DOHH2 (cell line): ENCODE results near the gene ZRANB1.

Source experiments
- H3F3A ChIP-seq: fragments of 200-600 bp; sonication (generic), shearing (Covaris generic); 2 replicates; pipeline ENCODE4 v1.6.0; 2016; ENCODE audit warnings: antibody characterized with exemption, mild to moderate bottlenecking; ENCODE audit not compliant: control insufficient read depth, insufficient read depth
- H3K27ac ChIP-seq: fragments of 200-600 bp; sonication (generic); 2 replicates; pipeline ENCODE4 v1.5.1; 2014; ENCODE audit warnings: low read depth, mild to moderate bottlenecking, low read length, moderate library complexity
- H3K27me3 ChIP-seq: fragments of 200-600 bp; sonication (generic); 2 replicates; pipeline ENCODE4 v1.6.1; 2014; ENCODE audit warnings: mild to moderate bottlenecking, low read length, mixed read lengths; ENCODE audit not compliant: control insufficient read depth
- H3K36me3 ChIP-seq: fragments of 200-600 bp; sonication (generic); 2 replicates; pipeline ENCODE4 v1.6.1; 2014; ENCODE audit warnings: mild to moderate bottlenecking, low read length, moderate library complexity, mixed read lengths; ENCODE audit not compliant: control insufficient read depth
- H3K4me1 ChIP-seq: fragments of 200-600 bp; sonication (generic); 2 replicates; pipeline ENCODE4 v1.6.1; 2014; ENCODE audit warnings: mild to moderate bottlenecking, low read length, mixed read lengths; ENCODE audit not compliant: control insufficient read depth
- H3K4me2 ChIP-seq: fragments of 200-600 bp; sonication (generic); 2 replicates; pipeline ENCODE4 v1.6.0; 2014; ENCODE audit warnings: mild to moderate bottlenecking, low read length, moderate library complexity
- H3K4me3 ChIP-seq: fragments of 200-600 bp; sonication (generic); 2 replicates; pipeline ENCODE4 v1.5.1; 2014; ENCODE audit warnings: mild to moderate bottlenecking, low read length, mixed read lengths
- H3K79me2 ChIP-seq: fragments of 200-600 bp; sonication (generic); 2 replicates; pipeline ENCODE4 v1.6.1; 2014; ENCODE audit warnings: mild to moderate bottlenecking, low read length, mixed read lengths; ENCODE audit not compliant: control insufficient read depth
- H3K9me2 ChIP-seq: fragments of 200-600 bp; sonication (generic); replicated peaks from 2 replicates; pipeline ENCODE4 v1.6.1; 2014; ENCODE audit warnings: mild to moderate bottlenecking, low read length, mixed read lengths; ENCODE audit not compliant: control insufficient read depth
- H3K9me3 ChIP-seq: fragments of 200-600 bp; sonication (generic); 2 replicates; pipeline ENCODE4 v1.6.1; 2014; ENCODE audit warnings: antibody characterized with exemption, low read length, mixed read lengths; ENCODE audit not compliant: control insufficient read depth, insufficient read depth
- H4K20me1 ChIP-seq: fragments of 200-600 bp; sonication (generic); 2 replicates; pipeline ENCODE4 v1.6.0; 2014; ENCODE audit warnings: low read depth, mild to moderate bottlenecking, antibody characterized with exemption, low read length, moderate library complexity; ENCODE audit not compliant: control insufficient read depth, insufficient read depth
- EZH2phosphoT487 ChIP-seq: fragments of 200-600 bp; sonication (generic); IDR thresholded peaks from 2 replicates; pipeline ENCODE4 v1.6.1; 2017; ENCODE audit warnings: borderline replicate concordance, mild to moderate bottlenecking, antibody characterized with exemption, low read length, moderate library complexity, mixed read lengths
- TF ChIP-seq, protein P1 (sequence below): fragments of 200-600 bp; sonication (generic); IDR thresholded peaks from one replicate; pipeline ENCODE4 v1.5.1; 2014; ENCODE audit warnings: antibody characterized with exemption, mild to moderate bottlenecking, low read depth, low read length; ENCODE audit not compliant: poor library complexity, severe bottlenecking

Gene ZRANB1

DNA sequence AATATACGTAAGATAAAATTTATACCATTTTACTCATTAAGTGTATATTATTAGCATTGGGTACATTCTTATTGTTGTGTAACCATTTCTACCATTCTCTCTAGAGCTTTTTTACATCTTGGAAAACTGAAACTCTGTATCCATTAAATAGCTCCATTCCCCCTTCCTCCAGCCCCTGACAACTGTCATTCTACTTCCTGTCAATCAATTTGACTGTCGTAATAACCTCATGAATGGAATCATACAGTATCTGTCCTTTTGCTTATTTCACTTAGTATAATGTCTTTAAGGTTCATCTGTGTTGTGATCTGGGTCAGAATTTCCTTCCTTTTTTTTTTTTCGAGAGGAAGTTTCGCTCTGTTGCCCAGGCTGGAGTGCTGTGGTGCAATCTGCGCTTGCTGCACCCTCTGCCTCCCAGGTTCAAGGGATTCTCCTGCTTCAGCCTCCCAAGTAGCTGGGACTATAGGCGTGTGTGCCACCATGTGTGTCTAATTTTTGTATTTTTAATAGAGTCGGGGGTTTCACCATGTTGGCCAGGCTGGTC is 15.6 kb downstream of the ZRANB1 start:
- Histone ChIP-seq H3K27me3 (no peaks in the 10 kb centered on the region), H3K9me2 (no peaks in the 10 kb centered on the region), H3K4me1 (peaks cover 20% of the 10 kb centered on the region), H3K27ac (no peak overlapping the region), H3K9me3 (no peaks in the 10 kb centered on the region), H3K79me2 (peaks cover 95% of the 10 kb centered on the region), H3K4me2 (no peak overlapping the region), H4K20me1 (peaks cover 20% of the 10 kb centered on the region; the same call in 1 of the 2 replicates), H3K4me3 (no peak overlapping the region), H3F3A (0 out of 2 replicates have a peak, but pooled peaks cover 5% of the 10 kb centered on the region), H3K36me3 (0 out of 2 replicates have a peak, but pooled peaks cover 3% of the 10 kb centered on the region)
- no peak for TF ChIP-seq EZH2phosphoT487
- TF ChIP-seq, protein P1, sequence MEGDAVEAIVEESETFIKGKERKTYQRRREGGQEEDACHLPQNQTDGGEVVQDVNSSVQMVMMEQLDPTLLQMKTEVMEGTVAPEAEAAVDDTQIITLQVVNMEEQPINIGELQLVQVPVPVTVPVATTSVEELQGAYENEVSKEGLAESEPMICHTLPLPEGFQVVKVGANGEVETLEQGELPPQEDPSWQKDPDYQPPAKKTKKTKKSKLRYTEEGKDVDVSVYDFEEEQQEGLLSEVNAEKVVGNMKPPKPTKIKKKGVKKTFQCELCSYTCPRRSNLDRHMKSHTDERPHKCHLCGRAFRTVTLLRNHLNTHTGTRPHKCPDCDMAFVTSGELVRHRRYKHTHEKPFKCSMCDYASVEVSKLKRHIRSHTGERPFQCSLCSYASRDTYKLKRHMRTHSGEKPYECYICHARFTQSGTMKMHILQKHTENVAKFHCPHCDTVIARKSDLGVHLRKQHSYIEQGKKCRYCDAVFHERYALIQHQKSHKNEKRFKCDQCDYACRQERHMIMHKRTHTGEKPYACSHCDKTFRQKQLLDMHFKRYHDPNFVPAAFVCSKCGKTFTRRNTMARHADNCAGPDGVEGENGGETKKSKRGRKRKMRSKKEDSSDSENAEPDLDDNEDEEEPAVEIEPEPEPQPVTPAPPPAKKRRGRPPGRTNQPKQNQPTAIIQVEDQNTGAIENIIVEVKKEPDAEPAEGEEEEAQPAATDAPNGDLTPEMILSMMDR: no peak

GRCh38 chr10:124959564-124959963 is 17.6 kb downstream of the ZRANB1 start:
- H3F3A ChIP-seq: peaks cover 3% of the 10 kb centered on the region; the same call in 1 of the 2 replicates
- H3K36me3 ChIP-seq: no peaks in the 10 kb centered on the region
- H3K4me1 ChIP-seq: peaks cover 20% of the 10 kb centered on the region
- H3K27ac ChIP-seq: no peak overlapping the region
- no peak for TF ChIP-seq EZH2phosphoT487
- H3K9me3 ChIP-seq: no peaks in the 10 kb centered on the region
- no peak overlapping the region for H3K4me3 ChIP-seq
- no peaks in the 10 kb centered on the region for H3K27me3 ChIP-seq
- H3K79me2 ChIP-seq: peaks cover 93% of the 10 kb centered on the region
- no peaks in the 10 kb centered on the region for H3K9me2 ChIP-seq
- no peak overlapping the region for H3K4me2 ChIP-seq
- H4K20me1 ChIP-seq: peaks cover 12% of the 10 kb centered on the region; the same call in 1 of the 2 replicates

DNA sequence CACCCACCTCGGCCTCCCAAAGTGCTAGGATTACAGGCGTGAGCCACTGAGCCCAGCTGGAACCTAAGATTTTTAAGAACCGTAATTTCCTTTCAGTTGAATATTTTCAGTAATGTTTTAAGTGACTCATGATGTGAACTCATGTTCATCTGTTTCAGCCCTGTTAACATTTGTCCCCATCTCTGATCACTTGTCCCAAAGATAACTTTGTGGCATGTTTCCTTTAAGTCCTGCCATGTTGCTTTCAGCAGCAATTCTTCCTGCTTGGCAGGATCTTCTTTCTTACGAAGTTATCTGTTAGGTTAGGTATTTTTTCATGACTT is 19.3 kb downstream of the ZRANB1 start:
- Histone ChIP-seq H3K4me3 (no peak overlapping the region), H3K9me2 (no peaks in the 10 kb centered on the region), H3K4me1 (peaks cover 13% of the 10 kb centered on the region), H3K79me2 (peaks cover 91% of the 10 kb centered on the region), H3K4me2 (no peak overlapping the region), H3K36me3 (peaks cover 5% of the 10 kb centered on the region), H3K27me3 (no peaks in the 10 kb centered on the region), H4K20me1 (peaks cover 8% of the 10 kb centered on the region; the same call in 1 of the 2 replicates), H3F3A (peaks cover 3% of the 10 kb centered on the region; the same call in 1 of the 2 replicates), H3K9me3 (no peaks in the 10 kb centered on the region), H3K27ac (no peak overlapping the region)
- TF ChIP-seq, protein P1: no peak
- TF ChIP-seq EZH2phosphoT487: no peak

DNA sequence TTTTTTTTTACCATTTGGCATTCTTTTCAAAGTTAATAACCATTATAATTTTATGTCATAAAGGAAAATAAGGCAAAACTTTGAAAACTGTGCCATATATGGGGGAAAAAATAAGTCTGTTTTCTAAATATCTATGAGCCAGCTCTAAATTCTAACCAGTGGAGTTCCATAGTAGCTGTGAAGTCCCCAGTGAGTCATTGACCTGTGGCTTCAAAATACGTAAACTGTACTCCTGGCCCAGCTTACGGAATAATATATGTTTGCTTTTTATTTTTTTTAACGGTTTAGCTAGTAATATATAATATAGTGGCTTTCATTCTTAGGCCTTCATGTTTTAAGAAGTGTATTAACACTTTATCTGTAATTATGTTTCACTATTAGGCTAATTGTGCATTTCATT is 20.5 kb downstream of the ZRANB1 start:
- Histone ChIP-seq H3K9me3 (no peaks in the 10 kb centered on the region), H3K9me2 (no peaks in the 10 kb centered on the region), H3K79me2 (peaks cover 86% of the 10 kb centered on the region), H3K4me2 (no peak overlapping the region), H3K27me3 (no peaks in the 10 kb centered on the region), H3K36me3 (peaks cover 17% of the 10 kb centered on the region), H4K20me1 (peaks cover 8% of the 10 kb centered on the region; the same call in 1 of the 2 replicates), H3K27ac (no peak overlapping the region), H3F3A (no peaks in the 10 kb centered on the region; the same call in 1 of the 2 replicates), H3K4me3 (no peak overlapping the region), H3K4me1 (peaks cover 3% of the 10 kb centered on the region)
- TF ChIP-seq, protein P1: no peak
- TF ChIP-seq EZH2phosphoT487: no peak
